ENCODE data around the gene GRIN2A. TPM values are rescaled to one million over a fixed set of nuclear protein-coding genes. Genes with fewer than 3 reads are reported as not detected.

The GRIN2A gene
- total and polyA plus RNA-seq, 2 of the 8 experiments (the other 6 are each of a cell fraction or from before 2014, with no cell fraction given), result 0.18 to 1.8 TPM

DNA sequence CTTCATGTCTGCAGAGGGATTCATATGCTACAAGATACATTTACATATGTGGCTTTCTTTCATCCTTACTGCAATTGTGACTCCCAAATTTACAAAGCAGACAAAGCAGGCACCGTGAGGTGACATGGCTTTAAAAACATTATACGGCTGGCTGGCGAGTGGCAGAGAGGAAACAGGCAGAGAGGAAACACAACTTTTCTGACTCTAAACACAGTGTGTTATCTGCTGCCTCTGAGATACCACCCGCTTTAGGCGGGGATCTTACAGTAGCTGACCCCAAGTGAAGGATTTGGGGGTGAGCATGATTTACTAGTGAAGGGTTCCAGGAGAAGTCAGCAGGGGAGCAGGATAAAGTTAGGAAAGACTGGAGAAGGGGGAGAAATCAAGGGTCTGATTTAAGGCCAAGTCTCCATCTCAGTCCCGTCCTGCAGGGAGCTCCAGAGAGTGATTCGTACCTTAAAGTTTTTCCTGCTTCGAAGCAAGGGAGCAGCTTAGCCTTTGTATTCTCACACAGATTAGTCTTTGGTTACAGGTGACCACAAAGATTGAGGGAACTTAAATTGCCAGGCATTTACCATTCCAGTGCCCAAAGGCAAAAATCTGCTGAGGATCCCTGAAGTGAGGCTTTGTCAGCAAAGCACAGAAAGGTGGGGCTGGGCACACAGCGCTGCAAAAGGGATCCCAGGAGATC is 355.0 kb downstream of the GRIN2A start:
- WGBS, 2 experiments (ENCODE audit: extremely low coverage in 1 of 2, insufficient coverage in 1 of 2, insufficient read length in 1 of 2, insufficient replicate concordance in 2 of 2, low coverage in 1 of 2, low lambda C conversion rate in 2 of 2, missing lambda C conversion rate in 1 of 2), result 61% methylated on average over 9 of the region's 9 CpGs; no CpG with 5 or more reads in 1 of the 2 experiments
- peak overlapping the region; percentile 45; the same call in 1 of the 2 replicates for H2BK12ac ChIP-seq (ENCODE audit: low read depth, low read length)
- peak overlapping the region; percentile 57 for H4K91ac ChIP-seq (replicated peaks; ENCODE audit: insufficient read length, low read length)
- no peak overlapping the region for H4K8ac ChIP-seq (ENCODE audit: extremely low read depth, insufficient read depth, low read length)
- H2BK5ac ChIP-seq (ENCODE audit: low read depth, low read length), result 0 out of 2 replicates have a peak overlapping the region, but pooled peaks have one; percentile 21
- H3K4me1 ChIP-seq (replicated peaks in 1 of 4; ENCODE audit: control insufficient read depth in 3 of 4, insufficient read depth in 4 of 4, low read length in 3 of 4), result peaks cover 6 to 22% (median 13%) of the 10 kb centered on the region in 4 experiments; a peak in 6 of 7 replicates
- no peak overlapping the region for H3K4me3 ChIP-seq (ENCODE audit: extremely low read depth in 1 of 4, insufficient read depth in 2 of 4, low read depth in 3 of 4, low read length in 4 of 4)
- H3K56ac ChIP-seq (replicated peaks; ENCODE audit: insufficient read length, low read depth, low read length), result no peak overlapping the region
- no peak overlapping the region for H2BK120ac ChIP-seq (replicated peaks; ENCODE audit: low read depth, low read length)
- DNase-seq (ENCODE audit: low read depth in 1 of 2, low spot score in 2 of 2) (no peak), FAIRE-seq (peak; percentile 81)
- H3K9me3 ChIP-seq (ENCODE audit: insufficient read depth in 2 of 2, low read depth in 1 of 2, low read length in 1 of 2), result no peaks in the 10 kb centered on the region
- H3K27ac ChIP-seq (ENCODE audit: low read depth, low read length), result no peak overlapping the region
- ChIA-PET CTCF (ENCODE audit: partially characterized antibody) (interaction anchor here (0.9 to 1.7 kb wide), 6 partner anchors 12 to 568 kb away, joined by 3 to 7 read pairs (median 4); no protein-coding TSS in a partner anchor), POLR2A (ENCODE audit: partially characterized antibody) (no interaction called here)
- H2AK5ac ChIP-seq (ENCODE audit: low read depth, low read length), result no peak overlapping the region
- no peak overlapping the region; the same call in 1 of the 2 replicates for H3K18ac ChIP-seq (ENCODE audit: extremely low read depth, low read length)
- no peak overlapping the region; the same call in 1 of the 2 replicates for H2BK20ac ChIP-seq (ENCODE audit: low read length)
- peaks cover 1 to 4% (median 2%) of the 10 kb centered on the region in 4 experiments; a peak in 5 of 7 replicates for H3K27me3 ChIP-seq (replicated peaks in 1 of 4; ENCODE audit: control insufficient read depth in 3 of 4, extremely low read depth in 1 of 4, insufficient read depth in 3 of 4, low read length in 3 of 4)
- H4K5ac ChIP-seq (ENCODE audit: insufficient read length, low read depth, low read length), result no peak overlapping the region
- no peak overlapping the region for H3K4ac ChIP-seq (replicated peaks; ENCODE audit: insufficient read length, low read depth, low read length)
- H4K20me1 ChIP-seq (replicated peaks in 1 of 2; ENCODE audit: control insufficient read depth in 1 of 2, insufficient read depth in 2 of 2, low read length in 2 of 2), result no peaks in the 10 kb centered on the region
- no peaks in the 10 kb centered on the region for H3K79me2 ChIP-seq (ENCODE audit: control insufficient read depth in 1 of 2, insufficient read depth in 2 of 2, low read length in 2 of 2)
- H3K23ac ChIP-seq (ENCODE audit: insufficient read length), result no peak overlapping the region
- 0 out of 7 replicates have a peak overlapping the region, but pooled peaks of 1 of the 4 experiments have one; percentile 8 for H3K9ac ChIP-seq (replicated peaks in 1 of 4; ENCODE audit: extremely low read depth in 1 of 4, low read depth in 3 of 4, low read length in 3 of 4)
- no peaks in the 10 kb centered on the region for H3K36me3 ChIP-seq (ENCODE audit: control insufficient read depth in 2 of 4, insufficient read depth in 4 of 4, low read length in 3 of 4)
- no peaks in the 10 kb centered on the region for H3K79me1 ChIP-seq (ENCODE audit: low read depth, low read length)
- no peak overlapping the region for H3K14ac ChIP-seq (ENCODE audit: insufficient read length)
- H3K4me2 ChIP-seq (ENCODE audit: insufficient read depth in 1 of 2, low read depth in 2 of 2, low read length in 2 of 2), result peak overlapping the region; percentile 31 to 59
- H2AFZ ChIP-seq (ENCODE audit: low read length), result peak overlapping the region; percentile 86
- 0 out of 2 replicates have a peak, but pooled peaks cover 2% of the 10 kb centered on the region for H3K23me2 ChIP-seq (ENCODE audit: low read depth, low read length)
- peak overlapping the region; percentile 67 for H2BK15ac ChIP-seq (ENCODE audit: low read length)
- no peak for TF ChIP-seq TCF12 (IDR thresholded peaks at IDR 0.05; ENCODE audit: low read depth, low read length)
- peak; percentile 25 to 37; a peak in 2 of 4 replicates for TF ChIP-seq RAD21 (IDR thresholded peaks at IDR 0.05 in 1 of 2, conservative IDR thresholded peaks at IDR 0.05 in 1 of 2; ENCODE audit: low read depth in 2 of 2, low read length in 2 of 2)
- TF ChIP-seq GABPA (IDR thresholded peaks at IDR 0.05; ENCODE audit: borderline replicate concordance, insufficient read depth, low read length), result no peak
- no peak for TF ChIP-seq SIX5 (IDR thresholded peaks at IDR 0.05; ENCODE audit: low read depth, low read length)
- TF ChIP-seq, protein P1, sequence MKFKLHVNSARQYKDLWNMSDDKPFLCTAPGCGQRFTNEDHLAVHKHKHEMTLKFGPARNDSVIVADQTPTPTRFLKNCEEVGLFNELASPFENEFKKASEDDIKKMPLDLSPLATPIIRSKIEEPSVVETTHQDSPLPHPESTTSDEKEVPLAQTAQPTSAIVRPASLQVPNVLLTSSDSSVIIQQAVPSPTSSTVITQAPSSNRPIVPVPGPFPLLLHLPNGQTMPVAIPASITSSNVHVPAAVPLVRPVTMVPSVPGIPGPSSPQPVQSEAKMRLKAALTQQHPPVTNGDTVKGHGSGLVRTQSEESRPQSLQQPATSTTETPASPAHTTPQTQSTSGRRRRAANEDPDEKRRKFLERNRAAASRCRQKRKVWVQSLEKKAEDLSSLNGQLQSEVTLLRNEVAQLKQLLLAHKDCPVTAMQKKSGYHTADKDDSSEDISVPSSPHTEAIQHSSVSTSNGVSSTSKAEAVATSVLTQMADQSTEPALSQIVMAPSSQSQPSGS (IDR thresholded peaks at IDR 0.05; ENCODE audit: low read length), result no peak
- no peak for TF ChIP-seq NANOG (IDR thresholded peaks at IDR 0.05; ENCODE audit: insufficient read depth, low read depth, low read length, poor library complexity, severe bottlenecking)
- TF ChIP-seq POLR2A (IDR thresholded peaks at IDR 0.05; ENCODE audit: control extremely low read depth in 1 of 2, low read depth in 2 of 2, low read length in 2 of 2), result no peak
- TF ChIP-seq SIN3A (conservative IDR thresholded peaks at IDR 0.05 in 1 of 2, IDR thresholded peaks at IDR 0.05 in 1 of 2; ENCODE audit: low read depth in 1 of 2, low read length in 2 of 2), result no peak
- TF ChIP-seq CEBPB (IDR thresholded peaks at IDR 0.05; ENCODE audit: low read depth, low read length), result no peak
